ENCODE data around the gene GPATCH1.
"Not testable (repeated sequence)": the region's sequence is repeated elsewhere in the genome, so short reads cannot be mapped to it uniquely, and the experiment has no call there.

The GPATCH1 gene, protein sequence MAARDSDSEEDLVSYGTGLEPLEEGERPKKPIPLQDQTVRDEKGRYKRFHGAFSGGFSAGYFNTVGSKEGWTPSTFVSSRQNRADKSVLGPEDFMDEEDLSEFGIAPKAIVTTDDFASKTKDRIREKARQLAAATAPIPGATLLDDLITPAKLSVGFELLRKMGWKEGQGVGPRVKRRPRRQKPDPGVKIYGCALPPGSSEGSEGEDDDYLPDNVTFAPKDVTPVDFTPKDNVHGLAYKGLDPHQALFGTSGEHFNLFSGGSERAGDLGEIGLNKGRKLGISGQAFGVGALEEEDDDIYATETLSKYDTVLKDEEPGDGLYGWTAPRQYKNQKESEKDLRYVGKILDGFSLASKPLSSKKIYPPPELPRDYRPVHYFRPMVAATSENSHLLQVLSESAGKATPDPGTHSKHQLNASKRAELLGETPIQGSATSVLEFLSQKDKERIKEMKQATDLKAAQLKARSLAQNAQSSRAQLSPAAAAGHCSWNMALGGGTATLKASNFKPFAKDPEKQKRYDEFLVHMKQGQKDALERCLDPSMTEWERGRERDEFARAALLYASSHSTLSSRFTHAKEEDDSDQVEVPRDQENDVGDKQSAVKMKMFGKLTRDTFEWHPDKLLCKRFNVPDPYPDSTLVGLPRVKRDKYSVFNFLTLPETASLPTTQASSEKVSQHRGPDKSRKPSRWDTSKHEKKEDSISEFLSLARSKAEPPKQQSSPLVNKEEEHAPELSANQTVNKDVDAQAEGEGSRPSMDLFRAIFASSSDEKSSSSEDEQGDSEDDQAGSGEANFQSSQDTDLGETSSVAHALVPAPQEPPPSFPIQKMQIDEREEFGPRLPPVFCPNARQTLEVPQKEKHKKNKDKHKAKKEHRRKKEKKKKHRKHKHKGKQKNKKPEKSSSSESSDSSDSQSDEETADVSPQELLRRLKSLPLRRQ

DNA sequence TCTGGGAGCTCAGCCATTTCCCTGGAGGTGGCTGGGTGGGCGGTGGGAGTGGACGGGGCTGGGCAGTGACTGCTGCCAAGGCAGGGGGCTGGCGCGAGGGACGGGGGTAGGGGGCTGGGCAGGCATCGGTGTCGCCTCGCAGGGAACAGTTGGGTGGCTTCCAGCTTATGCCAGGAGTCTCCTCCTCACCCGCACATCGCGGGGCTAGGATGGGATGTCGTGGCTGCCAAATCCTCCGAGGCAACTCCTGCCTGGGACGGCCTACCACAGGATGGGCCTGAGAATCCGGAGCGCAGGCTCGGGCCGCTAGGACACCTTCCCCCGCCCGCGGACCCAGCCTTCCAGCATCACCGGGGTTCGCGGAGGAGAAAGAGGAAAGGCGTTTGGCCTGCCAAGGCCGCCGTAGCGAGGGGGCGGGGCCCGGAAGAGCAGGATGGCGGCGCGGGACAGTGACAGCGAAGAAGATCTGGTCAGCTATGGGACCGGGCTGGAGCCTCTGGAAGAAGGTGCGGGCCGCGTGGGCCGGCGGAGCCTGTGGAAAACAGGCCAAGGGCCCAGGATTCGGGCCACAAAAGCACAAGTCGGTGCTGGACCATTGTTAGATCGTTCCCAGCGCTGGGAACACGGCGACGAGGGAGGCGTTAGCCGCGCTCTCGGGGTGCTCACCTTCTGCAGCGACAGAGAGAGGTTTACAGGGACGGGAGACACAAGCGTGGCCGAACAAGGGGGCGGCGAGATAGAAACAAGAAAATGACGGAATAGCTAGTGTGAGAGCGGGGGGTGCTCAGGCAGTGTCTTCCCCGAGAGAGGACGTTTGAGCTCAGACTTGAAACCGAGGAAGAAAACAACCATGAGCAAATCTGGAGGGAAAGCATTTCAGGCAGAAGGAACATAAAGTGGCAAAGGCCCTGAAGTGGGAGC lies at the start of gene GPATCH1:
GPATCH1 (plus strand) TSS at position 421 of the 921 bp plus-strand sequence; CDS start at position 434, 13 bp downstream.
- DNase-seq = peak; percentile 20 to 94 (median 82)

DNA sequence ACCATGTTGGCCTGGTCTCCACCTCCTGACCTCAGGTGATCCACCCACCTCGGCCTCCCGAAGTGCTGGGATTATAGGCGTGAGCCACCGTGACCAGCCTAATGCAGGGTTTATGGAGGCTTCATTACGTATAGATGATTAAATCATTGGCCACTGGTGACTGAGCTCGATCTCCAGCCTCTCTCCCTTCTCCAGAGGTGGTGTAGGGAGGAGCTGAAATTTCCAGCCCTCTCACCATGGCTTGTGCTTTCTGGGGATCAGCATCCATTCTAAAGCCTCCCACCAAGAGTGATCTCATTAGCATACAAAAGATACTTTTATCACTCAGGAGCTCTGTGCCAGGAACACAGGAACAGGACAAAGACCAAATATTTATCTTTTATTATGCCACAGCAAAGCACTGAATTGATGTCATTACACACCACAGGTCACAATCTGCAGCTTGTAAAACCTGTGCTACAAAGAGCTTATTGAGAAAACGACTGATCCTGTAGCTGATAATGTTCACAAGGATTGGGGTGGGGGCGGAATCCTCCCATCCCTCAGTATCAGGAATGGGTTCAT lies 48.7 kb upstream of the GPATCH1 start:
- no peak for DNase-seq

DNA sequence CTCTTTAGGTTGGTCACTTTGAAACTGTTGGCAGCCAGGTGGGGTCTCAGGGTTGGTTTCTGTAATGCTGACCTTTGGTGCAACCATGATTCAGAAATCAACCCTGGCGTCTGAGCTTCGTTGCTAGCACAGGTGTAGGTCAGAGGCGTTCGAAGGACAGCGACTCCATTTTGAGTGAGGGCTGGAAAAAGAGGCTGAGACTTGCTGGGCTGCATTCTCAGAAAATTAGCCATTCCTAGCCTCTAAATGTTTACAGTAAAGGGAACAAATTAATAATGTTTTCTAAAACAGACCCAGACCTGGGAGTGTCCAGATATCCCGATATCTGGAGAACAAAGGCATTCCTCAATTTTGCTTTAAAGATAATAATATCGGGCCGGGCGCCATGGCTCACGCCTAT lies 45.5 kb upstream of the GPATCH1 start:
- DNase-seq = no peak

DNA sequence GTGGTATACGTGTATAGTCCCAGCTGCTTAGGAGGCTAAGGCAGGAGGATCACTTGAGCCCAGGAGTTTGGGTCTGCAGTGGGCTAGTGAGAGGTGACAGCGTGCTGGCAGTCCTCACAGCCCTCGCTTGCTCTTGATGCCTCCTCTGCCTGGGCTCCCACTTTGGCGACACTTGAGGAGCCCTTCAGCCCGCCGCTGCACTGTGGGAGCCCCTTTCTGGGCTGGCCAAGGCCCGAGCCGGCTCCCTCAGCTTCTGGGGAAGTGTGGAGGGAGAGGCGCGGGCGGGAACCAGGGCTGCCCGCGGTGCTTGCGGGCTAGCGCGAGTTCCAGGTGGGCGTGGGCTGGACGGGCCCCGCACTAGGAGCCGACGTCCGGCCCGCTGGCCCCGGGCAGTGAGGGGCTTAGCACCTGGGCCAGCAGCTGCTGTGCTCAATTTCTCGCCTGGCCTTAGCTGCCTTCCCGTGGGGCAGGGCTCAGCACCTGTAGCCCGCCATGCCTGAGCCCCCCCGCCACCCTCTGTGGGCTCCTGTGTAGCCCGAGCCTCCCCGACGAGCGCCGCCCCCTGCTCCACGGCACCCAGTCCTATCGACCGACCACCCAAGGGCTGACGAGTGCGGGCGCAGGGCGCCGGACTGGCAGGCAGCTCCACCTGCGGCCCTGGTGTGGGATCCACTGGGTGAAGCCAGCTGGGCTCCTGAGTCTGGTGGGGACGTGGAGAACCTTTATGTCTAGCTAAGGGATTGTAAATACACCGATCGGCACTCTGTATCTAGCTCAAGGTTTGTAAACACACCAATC lies 44.4 kb upstream of the GPATCH1 start:
- not testable (repeated sequence) for DNase-seq

DNA sequence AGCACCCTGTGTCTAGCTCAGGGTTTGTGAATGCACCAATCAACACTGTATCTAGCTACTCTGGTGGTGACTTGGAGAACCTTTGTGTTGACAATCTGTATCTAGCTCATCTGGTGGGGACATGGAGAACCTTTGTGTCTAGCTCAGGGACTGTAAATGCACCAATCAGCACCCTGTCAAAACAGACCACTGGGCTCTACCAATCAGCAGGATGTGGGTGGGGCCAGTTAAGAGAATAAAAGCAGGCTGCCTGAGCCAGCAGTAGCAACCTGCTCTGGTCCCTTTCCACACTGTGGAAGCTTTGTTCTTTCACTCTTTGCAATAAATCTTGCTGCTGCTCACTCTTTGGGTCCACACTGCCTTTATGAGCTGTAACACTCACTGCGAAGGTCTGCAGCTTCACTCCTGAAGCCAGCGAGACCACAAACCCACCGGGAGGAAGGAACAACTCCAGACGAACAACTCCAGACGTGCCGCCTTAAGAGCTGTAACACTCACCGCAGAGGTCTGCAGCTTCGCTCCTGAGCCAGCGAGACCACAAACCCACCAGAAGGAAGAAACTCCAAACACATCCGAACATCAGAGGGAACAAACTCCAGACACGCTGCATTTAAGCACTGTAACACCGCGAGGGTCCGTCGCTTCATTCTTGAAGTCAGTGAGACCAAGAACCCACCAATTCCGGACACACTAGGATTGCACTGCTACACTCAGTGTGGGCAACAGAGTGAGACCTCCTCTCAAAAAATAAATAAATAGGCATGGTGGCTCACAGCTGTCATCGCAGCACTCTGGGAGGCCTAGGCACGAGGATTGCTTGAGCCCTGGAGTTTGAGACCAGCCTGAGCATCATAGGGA lies 43.6 kb upstream of the GPATCH1 start:
- not testable (repeated sequence) for DNase-seq

DNA sequence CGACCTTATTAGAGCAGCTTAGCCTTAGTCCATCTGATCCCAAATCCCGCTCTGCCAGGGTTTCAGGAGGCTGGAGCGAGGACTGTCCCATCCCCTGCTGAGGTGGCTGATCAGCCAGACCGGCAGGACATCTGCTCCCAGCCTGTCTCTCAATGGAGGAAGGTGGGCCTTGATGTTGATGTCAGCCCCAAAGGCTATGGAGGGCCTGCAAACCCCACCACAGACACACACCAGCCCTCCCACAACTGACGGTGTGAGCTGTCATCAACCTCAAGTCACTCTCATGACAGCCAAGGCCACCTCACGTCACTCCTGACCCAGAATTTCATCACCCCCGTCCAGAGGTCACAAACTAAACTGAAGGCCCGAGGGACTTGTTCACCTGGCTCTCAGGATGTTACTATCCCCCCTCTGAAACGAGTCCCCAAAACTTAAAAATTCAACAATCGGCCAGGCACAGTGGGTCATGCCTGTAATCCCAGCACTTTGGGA lies 41.8 kb upstream of the GPATCH1 start:
- no peak for DNase-seq

DNA sequence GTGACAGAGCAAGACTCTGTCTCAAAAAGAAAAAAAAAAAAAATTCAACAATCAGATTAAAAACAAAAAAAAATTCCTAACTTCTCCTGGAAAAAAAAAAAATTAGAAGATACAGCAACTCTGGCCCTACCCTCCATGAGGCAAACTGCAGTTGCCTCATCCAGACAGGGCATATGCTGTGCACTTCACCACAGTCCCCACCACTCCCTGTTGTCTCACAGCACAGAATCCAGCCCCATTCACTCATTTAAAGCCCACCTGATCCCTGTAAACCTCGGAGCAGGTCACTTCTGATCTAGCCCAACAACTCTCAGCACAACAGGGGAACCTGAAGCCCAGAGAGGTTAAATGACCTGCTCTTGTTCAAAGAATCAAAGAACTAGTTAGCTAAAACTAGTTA lies 41.2 kb upstream of the GPATCH1 start:
- DNase-seq = no peak

DNA sequence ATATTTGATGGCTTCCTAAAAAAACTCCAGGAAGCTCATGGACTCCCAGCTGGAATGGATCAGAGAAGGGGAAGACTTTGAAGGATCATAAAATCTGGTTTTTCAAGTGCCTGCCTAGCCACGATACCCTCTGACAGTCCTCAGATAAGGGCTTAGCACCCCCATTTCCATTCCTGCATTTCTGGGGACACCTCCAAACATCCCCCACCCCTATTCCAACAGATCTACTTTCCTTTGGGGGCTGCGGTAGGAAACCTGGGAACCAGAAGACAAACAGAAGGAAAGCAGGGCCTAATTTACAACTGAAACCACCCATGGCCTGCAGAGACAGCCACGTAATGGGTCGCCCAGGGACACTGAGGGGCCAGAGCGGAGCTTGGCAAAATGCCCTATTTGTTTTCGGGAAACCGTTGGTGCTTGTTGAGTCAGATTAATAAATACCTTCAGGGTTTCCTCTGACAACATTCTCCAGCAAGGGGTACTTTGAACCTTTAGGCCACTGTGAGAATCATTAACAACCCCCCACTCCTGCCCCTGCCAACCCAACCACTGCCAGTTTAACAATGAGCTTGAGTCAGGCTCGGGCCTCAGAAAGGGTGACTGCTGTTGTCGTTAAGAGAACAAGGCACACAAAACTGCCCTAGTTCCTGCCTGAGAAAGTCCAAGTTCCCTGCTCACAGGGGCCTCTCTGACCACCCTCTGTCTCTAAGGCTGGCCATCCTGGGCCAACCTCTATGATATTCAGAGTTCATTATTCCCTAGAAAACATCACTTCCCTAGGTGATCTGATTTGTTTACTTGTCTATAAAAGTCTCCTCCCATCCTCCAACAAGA lies 39.8 kb upstream of the GPATCH1 start:
- peak in 36 of 56 donors; percentile 4 to 73 (median 41) for DNase-seq

DNA sequence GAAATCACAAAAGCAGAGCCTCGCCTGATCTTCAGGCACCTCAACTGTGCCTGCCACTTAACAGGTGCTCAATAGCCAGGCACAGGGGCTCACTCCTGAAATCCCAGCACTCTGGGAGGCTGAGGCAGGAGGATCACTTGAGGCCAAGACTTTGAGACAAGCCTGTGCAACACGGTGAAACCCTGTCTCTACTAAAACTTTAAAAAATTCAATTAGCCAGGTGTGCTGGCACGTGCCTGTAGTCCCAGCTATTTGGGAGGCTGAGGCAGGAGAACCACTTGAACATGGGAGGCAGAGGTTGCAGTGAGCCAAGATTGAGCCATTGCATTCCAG lies 39.2 kb upstream of the GPATCH1 start:
- DNase-seq = not testable (repeated sequence)

DNA sequence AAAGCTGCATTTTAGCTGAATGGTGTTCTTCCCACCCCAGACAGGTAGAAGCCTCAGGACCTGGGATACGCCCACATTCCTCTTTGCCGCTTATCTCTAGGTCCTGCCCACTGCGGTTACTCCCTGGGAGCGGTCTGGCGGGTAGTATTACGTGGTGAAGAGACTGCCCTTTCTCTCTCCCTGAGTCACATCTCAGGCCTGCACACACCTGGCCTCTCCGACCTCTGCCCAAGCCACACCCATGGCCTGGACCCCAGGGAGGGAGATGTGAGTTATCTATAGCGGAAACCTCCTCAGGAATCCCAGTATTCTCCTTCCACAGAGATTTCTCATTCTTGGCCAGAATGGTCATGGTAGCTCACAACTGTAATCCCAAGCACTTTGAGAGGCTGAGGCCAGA lies 33.6 kb upstream of the GPATCH1 start:
- no peak for DNase-seq

DNA sequence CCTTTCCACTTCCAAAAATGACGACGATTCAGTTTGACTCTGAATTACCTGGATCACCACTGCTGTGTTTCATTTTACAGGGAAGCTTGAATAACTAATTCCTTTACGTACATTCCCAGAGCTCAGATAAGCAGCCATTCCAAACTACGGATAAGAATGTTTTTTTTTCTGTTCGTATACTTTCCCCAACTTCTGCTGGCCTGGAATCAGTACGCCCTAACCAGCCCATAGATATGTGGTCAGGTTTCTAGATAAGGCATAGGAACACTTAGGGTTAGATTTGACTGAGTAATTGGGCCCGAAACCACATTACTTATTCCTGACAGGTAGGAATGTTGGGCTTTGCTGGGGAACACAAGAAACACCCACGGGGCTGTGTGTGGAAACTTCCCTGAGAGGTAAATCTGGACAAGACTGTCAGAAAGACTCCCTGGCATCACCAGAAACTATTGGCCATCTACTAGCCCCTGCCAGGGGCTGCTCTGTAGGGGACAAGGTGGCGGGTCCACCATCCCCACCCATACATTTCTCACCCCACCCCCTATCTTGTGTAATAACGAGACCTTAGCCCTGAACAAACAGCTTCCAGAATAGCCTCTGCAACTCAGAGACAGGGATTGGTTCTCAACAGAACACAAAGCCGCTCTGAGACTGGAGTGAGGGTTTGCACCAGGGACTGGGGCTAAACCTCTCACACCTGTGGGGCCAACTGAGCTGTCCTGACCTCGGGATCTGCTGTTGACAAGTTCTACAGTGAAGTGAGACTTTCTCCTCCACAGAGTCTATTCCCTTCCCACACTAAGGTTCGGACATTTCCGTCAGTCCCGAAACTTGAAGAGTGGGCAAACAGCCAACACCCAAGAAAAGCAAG lies 31.9 kb upstream of the GPATCH1 start:
- DNase-seq = no peak

DNA sequence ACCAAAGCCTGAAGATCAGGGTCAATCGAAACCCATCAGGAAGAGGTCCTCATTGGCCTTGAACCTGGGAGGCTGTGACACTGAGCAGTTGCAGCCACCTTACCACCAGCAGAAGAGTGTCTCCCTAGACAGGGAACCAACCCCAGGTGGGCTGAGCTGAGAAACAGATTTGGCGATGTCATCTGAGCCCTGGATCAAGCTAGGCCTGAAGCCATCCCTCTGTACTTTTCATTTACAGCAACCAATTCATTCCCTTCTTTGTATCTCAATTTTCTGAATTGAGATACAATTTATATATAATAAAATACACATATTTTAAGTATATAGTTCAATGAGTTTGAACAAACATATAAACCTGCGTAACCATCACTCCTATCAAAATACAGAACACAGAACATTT lies 30.9 kb upstream of the GPATCH1 start:
- DNase-seq = no peak

DNA sequence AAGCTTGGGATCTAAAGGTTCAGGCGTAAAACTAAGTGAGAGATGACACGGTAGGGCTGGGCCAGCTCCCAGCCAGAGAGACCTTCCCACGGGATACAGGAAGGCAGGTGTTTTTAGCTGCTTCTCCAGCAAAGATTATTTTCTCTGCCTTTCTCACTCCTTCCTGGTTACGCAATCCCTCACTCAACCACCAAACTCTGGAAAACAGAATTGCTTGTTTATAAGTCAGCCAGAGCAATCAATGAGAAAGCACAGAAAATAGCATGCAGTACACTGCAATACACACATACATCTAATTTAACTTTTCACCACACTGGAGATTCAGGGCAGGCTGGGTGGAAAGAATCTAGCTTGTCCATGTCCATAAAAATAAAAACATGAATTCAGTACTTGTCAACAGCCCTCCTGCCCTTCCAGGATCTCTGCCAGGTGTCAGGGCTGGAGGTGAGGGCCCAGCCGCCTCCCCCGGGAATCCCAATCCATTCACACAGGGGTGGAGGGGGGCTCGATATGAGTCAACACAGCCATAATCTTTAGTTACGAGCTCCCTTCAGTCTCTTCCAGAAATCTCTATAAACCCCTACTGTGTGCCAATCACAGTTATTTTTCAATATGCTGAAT lies 28.5 kb upstream of the GPATCH1 start:
- peak in 1 of 56 donors; percentile 13 for DNase-seq

DNA sequence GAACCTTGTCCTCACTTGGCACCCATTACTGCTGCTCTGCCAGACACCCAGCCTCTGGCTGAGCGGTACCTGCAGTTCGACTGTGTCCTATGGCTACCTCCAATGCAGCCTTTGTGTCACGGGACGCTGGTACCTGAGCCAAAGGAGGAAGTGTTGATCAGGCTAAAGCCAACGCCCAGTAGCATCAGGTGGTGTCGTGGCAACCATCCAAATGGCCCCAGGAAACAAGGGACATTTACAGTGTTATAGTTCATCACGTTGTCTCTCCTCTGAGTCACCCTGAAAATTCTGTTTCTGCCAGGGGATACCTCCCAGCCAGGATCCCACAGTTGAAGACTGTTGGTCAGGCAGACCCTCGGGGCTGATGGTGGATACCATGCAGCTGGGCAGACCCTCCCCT lies 26.4 kb upstream of the GPATCH1 start:
- DNase-seq = no peak

DNA sequence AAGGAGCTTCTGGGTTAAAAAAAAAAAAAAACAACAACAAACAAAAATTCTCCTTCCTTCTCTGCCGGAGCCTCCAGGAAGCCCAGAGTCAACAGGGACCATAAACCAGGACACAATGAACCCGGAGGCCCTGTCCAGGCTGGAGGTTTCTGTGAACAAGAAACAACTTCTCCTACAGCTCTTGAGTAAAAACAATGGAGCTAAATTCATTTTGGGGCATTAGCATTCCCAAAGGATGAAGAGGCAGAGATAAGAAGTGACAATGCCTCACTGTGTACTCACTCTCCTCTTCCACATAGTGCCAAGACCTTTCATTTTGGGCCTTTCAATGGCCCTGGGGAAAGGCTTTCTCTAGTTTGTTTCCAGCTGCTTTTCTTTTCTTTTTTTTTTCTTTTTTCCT lies 25.3 kb upstream of the GPATCH1 start:
- DNase-seq = no peak

DNA sequence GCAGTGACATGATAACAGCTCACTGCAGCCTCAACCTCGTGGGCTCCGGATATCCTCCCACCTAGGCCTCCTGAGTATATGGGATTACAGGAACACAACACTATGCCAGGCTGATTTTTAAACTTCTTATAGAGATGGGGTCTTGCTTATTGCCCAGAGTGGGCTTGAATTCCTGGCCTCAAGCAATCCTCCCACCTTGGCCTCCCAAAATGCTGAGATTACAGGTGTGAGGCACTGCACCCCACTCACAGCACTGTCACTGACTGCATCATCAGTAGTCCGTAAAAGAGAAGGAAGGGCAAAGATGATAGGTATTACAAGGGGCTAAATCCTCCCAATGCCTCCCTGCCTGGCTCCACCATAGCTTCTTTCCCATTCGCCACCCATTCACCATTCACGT lies 20.4 kb upstream of the GPATCH1 start:
- no peak for DNase-seq

Measured in amygdala (tissue), 56 donors.